Thyroid gland (tissue), 4 donors: ENCODE data around the gene LRRFIP2. TPM values are rescaled to one million over a fixed set of nuclear protein-coding genes. Genes with fewer than 3 reads are reported as not detected.

Source experiments
- DNase-seq, 2 donors: peaks; one replicate each; pipeline ENCODE4 v3.0.0-alpha.2; 2019
- H3K27ac ChIP-seq, 3 donors: fragments of 200-600 bp; sonication (generic); 1 replicate in 2 of 3; 2 replicates in 1 of 3; pipeline ENCODE4 v1.5.1; 2016 to 2019; ENCODE audit warnings: mild to moderate bottlenecking in 1 of 3, moderate library complexity in 1 of 3
- H3K27me3 ChIP-seq: fragments of 200-600 bp; sonication (generic); one replicate; pipeline ENCODE4 v1.5.1; 2019
- H3K36me3 ChIP-seq, 2 donors: fragments of 200-600 bp; sonication (generic); one replicate each; pipeline ENCODE4 v1.5.1; 2016 to 2019
- H3K4me1 ChIP-seq, 2 donors: fragments of 200-600 bp; sonication (generic); one replicate each; pipeline ENCODE4 v1.5.1; 2017 to 2019
- H3K4me3 ChIP-seq, 3 donors: fragments of 200-600 bp; sonication (generic); replicated peaks in 1 of 3; 1 replicate in 2 of 3; 2 replicates in 1 of 3; pipeline ENCODE4 v1.5.1; 2016; ENCODE audit warnings: mild to moderate bottlenecking in 1 of 3
- H3K9me3 ChIP-seq: fragments of 200-600 bp; sonication (generic); one replicate; pipeline ENCODE4 v1.5.1; 2017
- POLR2A ChIP-seq, 2 donors: fragments of 450-650 bp; IDR thresholded peaks; one replicate each; pipeline ENCODE4 v1.6.1; 2017; ENCODE audit warnings: antibody characterized with exemption in 2 of 2, mild to moderate bottlenecking in 2 of 2, moderate library complexity in 1 of 2
- WGBS, 2 donors: methylation state at CpG; one replicate each; pipeline ENCODE4 v1.1.5; 2017; 5-methylcytosine and 5-hydroxymethylcytosine counted together
- intact Hi-C: fragments of 100-400 bp; cut with DNase I; formaldehyde crosslinking; loops from one replicate; pipeline ENCODE4 v1.15.1; 2023
- total RNA-seq, 4 donors: library from RNA; depleted of rRNA; stranded (reverse); fragments of >200 nt; gene quantifications; one replicate each; pipeline ENCODE4 v1.2.3, GENCODE V29; 2016
- TF ChIP-seq, protein P1 (sequence below), 6 experiments: fragments of 200-600 bp in 3 of 6; fragments of 450-650 bp in 3 of 6; sonication (generic) in 3 of 6; IDR thresholded peaks; one replicate each; pipeline ENCODE4 v1.5.1; 2016 to 2019; ENCODE audit warnings: antibody characterized with exemption in 6 of 6, mild to moderate bottlenecking in 2 of 6, inconsistent platforms in 1 of 6, moderate library complexity in 1 of 6

LRRFIP2 gene
- total RNA-seq, 4 donors from 2014 or later: 86.4 to 147 (median 93.8) TPM

DNA sequence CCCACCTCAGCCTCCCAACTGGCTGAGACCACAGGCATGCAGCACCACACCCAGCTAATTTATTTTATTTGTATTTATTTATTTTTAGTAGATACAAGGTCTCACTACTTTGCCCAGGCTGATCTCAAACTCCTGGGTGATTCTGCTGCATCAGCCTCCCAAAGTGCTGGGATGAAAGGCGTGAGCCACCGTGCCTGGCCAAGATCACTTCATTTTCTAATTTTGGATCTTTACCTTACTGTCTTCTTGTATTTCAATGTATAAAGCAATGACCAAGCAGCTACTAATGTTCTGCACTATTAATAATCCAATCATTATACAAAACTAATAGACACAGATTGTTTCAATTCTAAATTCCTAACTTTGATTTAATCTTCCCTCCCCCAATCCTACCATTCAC is 56.2 kb downstream of the LRRFIP2 start:
- intact Hi-C loops: no loop called here
- TF ChIP-seq, protein P1, sequence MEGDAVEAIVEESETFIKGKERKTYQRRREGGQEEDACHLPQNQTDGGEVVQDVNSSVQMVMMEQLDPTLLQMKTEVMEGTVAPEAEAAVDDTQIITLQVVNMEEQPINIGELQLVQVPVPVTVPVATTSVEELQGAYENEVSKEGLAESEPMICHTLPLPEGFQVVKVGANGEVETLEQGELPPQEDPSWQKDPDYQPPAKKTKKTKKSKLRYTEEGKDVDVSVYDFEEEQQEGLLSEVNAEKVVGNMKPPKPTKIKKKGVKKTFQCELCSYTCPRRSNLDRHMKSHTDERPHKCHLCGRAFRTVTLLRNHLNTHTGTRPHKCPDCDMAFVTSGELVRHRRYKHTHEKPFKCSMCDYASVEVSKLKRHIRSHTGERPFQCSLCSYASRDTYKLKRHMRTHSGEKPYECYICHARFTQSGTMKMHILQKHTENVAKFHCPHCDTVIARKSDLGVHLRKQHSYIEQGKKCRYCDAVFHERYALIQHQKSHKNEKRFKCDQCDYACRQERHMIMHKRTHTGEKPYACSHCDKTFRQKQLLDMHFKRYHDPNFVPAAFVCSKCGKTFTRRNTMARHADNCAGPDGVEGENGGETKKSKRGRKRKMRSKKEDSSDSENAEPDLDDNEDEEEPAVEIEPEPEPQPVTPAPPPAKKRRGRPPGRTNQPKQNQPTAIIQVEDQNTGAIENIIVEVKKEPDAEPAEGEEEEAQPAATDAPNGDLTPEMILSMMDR (IDR thresholded peaks at IDR 0.05): no peak
- no peak for TF ChIP-seq POLR2A (IDR thresholded peaks at IDR 0.05)
- DNase-seq: no peak
- Histone ChIP-seq H3K27me3 (no peaks in the 10 kb centered on the region), H3K4me3 (no peak overlapping the region), H3K9me3 (no peaks in the 10 kb centered on the region), H3K36me3 (no peaks in the 10 kb centered on the region), H3K4me1 (no peaks in the 10 kb centered on the region), H3K27ac (no peak overlapping the region)
- WGBS, 2 donors: 96 to 100% methylated on average over 2 of the region's 2 CpGs

- TF ChIP-seq, protein P1 (IDR thresholded peaks at IDR 0.05): no peak
- no peak for TF ChIP-seq POLR2A (IDR thresholded peaks at IDR 0.05)
- no peaks in the 10 kb centered on the region for H3K9me3 ChIP-seq
- intact Hi-C loops: no loop called here
- no peaks in the 10 kb centered on the region for H3K36me3 ChIP-seq
- H3K27ac ChIP-seq: no peak overlapping the region
- DNase-seq: no peak
- no peaks in the 10 kb centered on the region for H3K27me3 ChIP-seq
- H3K4me3 ChIP-seq: no peak overlapping the region
- no peaks in the 10 kb centered on the region for H3K4me1 ChIP-seq
Measured at GRCh38 chr3:37117548-37117947, 56.8 kb downstream of the LRRFIP2 start.

GRCh38 chr3:37116998-37117397 is 57.4 kb downstream of the LRRFIP2 start:
- 95 to 99% methylated on average over 1 of the region's 1 CpG for WGBS, 2 donors
- Histone ChIP-seq H3K9me3 (no peaks in the 10 kb centered on the region), H3K4me1 (no peaks in the 10 kb centered on the region), H3K36me3 (no peaks in the 10 kb centered on the region), H3K4me3 (no peak overlapping the region), H3K27ac (no peak overlapping the region), H3K27me3 (no peaks in the 10 kb centered on the region)
- intact Hi-C loops: no loop called here
- TF ChIP-seq, protein P1 (IDR thresholded peaks at IDR 0.05): no peak
- TF ChIP-seq POLR2A (IDR thresholded peaks at IDR 0.05): no peak
- DNase-seq: no peak

DNA sequence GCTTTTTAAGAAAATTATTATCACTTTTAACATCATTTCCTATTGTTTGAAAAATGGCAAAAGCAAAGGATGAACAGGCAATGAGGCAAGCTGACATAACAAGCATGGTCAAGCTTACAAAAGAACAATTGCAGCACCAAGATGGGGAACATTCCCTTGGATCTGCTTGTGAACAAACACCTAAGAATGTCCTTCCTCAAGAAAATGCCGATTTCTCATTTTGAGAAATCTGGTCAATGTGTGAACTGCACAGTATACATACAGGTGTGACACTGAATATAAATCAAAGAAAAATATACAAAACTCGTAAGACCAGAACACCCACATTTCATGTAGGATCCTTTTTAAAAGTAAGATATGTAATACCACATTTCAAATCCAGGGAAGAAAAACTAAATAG is 58.9 kb downstream of the LRRFIP2 start:
- Histone ChIP-seq H3K27ac (no peak overlapping the region), H3K4me3 (no peak overlapping the region), H3K36me3 (no peaks in the 10 kb centered on the region), H3K27me3 (no peaks in the 10 kb centered on the region), H3K9me3 (no peaks in the 10 kb centered on the region), H3K4me1 (peaks cover 0 to 8% of the 10 kb centered on the region in 2 donors)
- TF ChIP-seq, protein P1 (IDR thresholded peaks at IDR 0.05): no peak
- no peak for TF ChIP-seq POLR2A (IDR thresholded peaks at IDR 0.05)
- intact Hi-C loops: no loop called here
- 67 to 69% methylated on average over 2 of the region's 2 CpGs for WGBS, 2 donors
- DNase-seq: no peak

DNA sequence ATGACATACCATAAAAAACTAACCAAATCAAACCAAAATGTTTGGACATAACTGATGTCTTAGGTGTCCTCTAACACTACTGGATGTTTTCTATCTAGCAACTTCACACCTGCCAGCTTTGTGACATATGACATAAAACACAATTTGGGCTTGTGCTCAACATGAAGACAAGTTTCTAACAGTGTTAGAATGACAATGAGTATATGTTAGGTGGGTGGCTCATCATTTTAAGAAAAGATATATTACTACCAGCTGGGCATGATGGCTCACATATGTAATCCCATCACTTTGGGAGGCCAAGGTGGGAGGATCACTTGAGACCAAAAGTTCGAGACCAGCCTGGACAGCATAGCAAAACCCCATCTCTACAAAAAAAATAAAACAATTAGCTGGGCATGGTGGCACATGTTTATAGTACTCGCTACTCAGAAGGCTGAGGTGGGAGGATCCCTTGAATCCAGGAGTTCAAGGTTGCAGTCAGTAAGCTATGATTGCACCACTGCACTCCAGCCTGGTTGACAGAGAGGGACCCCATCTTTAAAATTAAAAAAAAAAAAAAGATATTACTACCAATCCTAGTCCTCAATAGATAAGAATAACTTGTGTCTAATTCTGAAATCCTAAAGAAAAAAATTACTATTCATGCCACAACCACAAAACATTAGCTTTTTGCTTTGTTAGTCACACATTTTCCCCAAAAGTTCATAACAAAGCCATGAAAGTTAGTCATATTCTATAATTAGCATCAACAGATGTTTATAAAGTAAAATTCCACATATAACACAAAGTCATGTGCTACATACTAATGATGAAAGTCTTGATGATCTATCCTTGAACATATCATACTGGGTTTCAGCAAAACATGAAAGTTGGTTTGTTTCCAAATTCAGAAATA is 59.9 kb downstream of the LRRFIP2 start:
- 100% methylated on average over 2 of the region's 2 CpGs for WGBS, 2 donors
- H3K4me1 ChIP-seq: peaks cover 0 to 9% of the 10 kb centered on the region in 2 donors
- no peak for DNase-seq

More for the DNA sequence above, 59.9 kb downstream of the LRRFIP2 start:
- H3K4me3 ChIP-seq: no peak overlapping the region
- no peak overlapping the region for H3K27ac ChIP-seq
- no peak for TF ChIP-seq POLR2A (IDR thresholded peaks at IDR 0.05)
- TF ChIP-seq, protein P1 (IDR thresholded peaks at IDR 0.05): no peak
- no peaks in the 10 kb centered on the region for H3K36me3 ChIP-seq
- H3K27me3 ChIP-seq: no peaks in the 10 kb centered on the region
- intact Hi-C loops: no loop called here
- H3K9me3 ChIP-seq: no peaks in the 10 kb centered on the region
